AG10803 (cell line): ENCODE data around the gene EYS.
"Not testable (repeated sequence)": the region's sequence is repeated elsewhere in the genome, so short reads cannot be mapped to it uniquely, and the experiment has no call there.

ENCODE experiments used
- DNase-seq: peaks from one replicate; pipeline ENCODE4 v3.0.0; 2010; ENCODE audit warnings: low read depth
- H3K4me3 ChIP-seq: 2 replicates; pipeline ENCODE4 v1.5.1; 2011; ENCODE audit warnings: mild to moderate bottlenecking, low read length, control low read depth
- TF ChIP-seq, protein P1 (sequence below): conservative IDR thresholded peaks from 2 replicates; pipeline ENCODE4 v1.5.1; 2011; ENCODE audit warnings: mild to moderate bottlenecking, low read length, control low read depth, inconsistent platforms

The EYS gene

GRCh38 chr6:64476935-64477334 is 1230.1 kb downstream of the EYS start:
- TF ChIP-seq, protein P1, sequence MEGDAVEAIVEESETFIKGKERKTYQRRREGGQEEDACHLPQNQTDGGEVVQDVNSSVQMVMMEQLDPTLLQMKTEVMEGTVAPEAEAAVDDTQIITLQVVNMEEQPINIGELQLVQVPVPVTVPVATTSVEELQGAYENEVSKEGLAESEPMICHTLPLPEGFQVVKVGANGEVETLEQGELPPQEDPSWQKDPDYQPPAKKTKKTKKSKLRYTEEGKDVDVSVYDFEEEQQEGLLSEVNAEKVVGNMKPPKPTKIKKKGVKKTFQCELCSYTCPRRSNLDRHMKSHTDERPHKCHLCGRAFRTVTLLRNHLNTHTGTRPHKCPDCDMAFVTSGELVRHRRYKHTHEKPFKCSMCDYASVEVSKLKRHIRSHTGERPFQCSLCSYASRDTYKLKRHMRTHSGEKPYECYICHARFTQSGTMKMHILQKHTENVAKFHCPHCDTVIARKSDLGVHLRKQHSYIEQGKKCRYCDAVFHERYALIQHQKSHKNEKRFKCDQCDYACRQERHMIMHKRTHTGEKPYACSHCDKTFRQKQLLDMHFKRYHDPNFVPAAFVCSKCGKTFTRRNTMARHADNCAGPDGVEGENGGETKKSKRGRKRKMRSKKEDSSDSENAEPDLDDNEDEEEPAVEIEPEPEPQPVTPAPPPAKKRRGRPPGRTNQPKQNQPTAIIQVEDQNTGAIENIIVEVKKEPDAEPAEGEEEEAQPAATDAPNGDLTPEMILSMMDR = no peak
- DNase-seq = no peak
- no peak overlapping the region for H3K4me3 ChIP-seq

- not testable (repeated sequence) for H3K4me3 ChIP-seq, DNase-seq
- TF ChIP-seq, protein P1 = peak; percentile 31; the same call in 1 of the 2 replicates
Measured at GRCh38 chr6:64469405-64469804, 1237.6 kb downstream of the EYS start.

GRCh38 chr6:64467656-64468055 is 1239.4 kb downstream of the EYS start:
- H3K4me3 ChIP-seq = no peak overlapping the region
- TF ChIP-seq, protein P1 = no peak

GRCh38 chr6:64459411-64459944 is 1247.5 kb downstream of the EYS start:
- TF ChIP-seq, protein P1 = no peak
- no peak for DNase-seq

More at GRCh38 chr6:64467656-64468055, 1239.4 kb downstream of the EYS start:
- no peak for DNase-seq

GRCh38 chr6:64448101-64448500 is 1258.9 kb downstream of the EYS start:
- not testable (repeated sequence) for H3K4me3 ChIP-seq, DNase-seq

More at GRCh38 chr6:64459411-64459944, 1247.5 kb downstream of the EYS start:
- H3K4me3 ChIP-seq = no peak overlapping the region

DNA sequence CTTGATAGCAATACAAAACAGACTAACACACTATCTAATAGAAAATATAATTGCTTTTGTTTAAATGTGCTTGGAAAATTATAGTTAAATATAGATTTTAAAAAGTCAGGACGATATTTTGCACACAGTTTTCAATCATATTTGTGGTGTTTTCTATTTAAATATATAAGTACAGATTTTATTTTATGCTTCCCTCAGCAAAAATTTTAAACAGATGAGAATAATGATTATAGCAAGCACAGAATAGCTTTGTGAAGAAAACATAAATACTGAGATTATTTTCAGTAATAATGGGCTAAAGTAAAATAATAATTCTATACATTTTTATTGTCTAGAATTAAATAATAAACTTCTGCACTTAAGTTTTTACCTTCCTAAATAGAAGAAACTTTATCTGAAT is 1262.0 kb downstream of the EYS start:
- H3K4me3 ChIP-seq = no peak overlapping the region
- TF ChIP-seq, protein P1 = no peak
- DNase-seq = no peak

- no peak overlapping the region for H3K4me3 ChIP-seq
- TF ChIP-seq, protein P1 = no peak
- DNase-seq = no peak
Measured at GRCh38 chr6:64439274-64439673, 1267.8 kb downstream of the EYS start.
